Mesothelial cell of epicardium (in vitro differentiated cells): Measurements from ENCODE around the gene GSN. TPM values are rescaled to one million over a fixed set of nuclear protein-coding genes. Genes with fewer than 3 reads are reported as not detected.

Experiments
- DNase-seq, 2 experiments: peaks; one replicate each; pipeline ENCODE4 v3.0.0; 2021; ENCODE audit warnings: low spot score in 2 of 2; ENCODE audit not compliant: unreplicated experiment in 2 of 2
- H3K27ac Mint-ChIP-seq: 2 replicates; pipeline ENCODE4 v1.8.0; 2021; ENCODE audit warnings: mixed read lengths
- H3K27me3 Mint-ChIP-seq: 2 replicates; pipeline ENCODE4 v1.8.0; 2021; ENCODE audit warnings: low read depth, mixed read lengths
- H3K36me3 Mint-ChIP-seq: 2 replicates; pipeline ENCODE4 v1.8.0; 2021; ENCODE audit warnings: mixed read lengths
- H3K4me1 Mint-ChIP-seq: 2 replicates; pipeline ENCODE4 v1.8.0; 2021; ENCODE audit warnings: mixed read lengths
- H3K4me3 Mint-ChIP-seq: 2 replicates; pipeline ENCODE4 v1.8.0; 2021; ENCODE audit warnings: mild to moderate bottlenecking, moderate library complexity, mixed read lengths
- H3K9me3 Mint-ChIP-seq: 2 replicates; pipeline ENCODE4 v1.8.0; 2021; ENCODE audit warnings: mixed read lengths
- total RNA-seq: library from RNA; stranded (reverse); gene quantifications from 3 replicates; pipeline ENCODE4 v1.2.1, GENCODE V29; 2021
- TF ChIP-seq, protein P1 (sequence below): fragments of 200-600 bp; sonication (generic); IDR thresholded peaks from one replicate; pipeline ENCODE4 v1.5.0; 2021; ENCODE audit warnings: antibody characterized with exemption; ENCODE audit not compliant: unreplicated experiment

Gene GSN
- total RNA-seq, 1 donor from 2014 or later, result 114 TPM

DNA sequence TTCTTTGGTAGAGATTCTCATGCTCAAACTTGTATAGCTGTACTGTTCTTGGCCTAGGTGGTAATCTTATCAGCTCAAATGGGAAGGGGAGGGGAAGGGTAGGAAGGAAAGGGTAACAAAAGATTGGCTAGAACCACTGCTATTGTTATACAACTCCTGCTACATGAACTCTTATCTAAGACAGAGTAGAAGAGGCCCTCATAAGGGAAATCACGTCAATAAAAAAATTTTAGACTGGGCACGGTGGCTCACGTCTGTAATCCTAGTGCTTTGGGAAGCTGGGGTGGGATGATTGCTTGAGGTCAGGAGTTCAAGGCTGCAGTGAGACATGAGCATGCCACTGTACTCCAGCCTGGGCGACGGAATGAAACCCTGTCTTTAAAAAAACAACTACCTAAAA is 86.2 kb downstream of the GSN start:
- Mint-ChIP-seq H3K4me3 (no peak overlapping the region), H3K4me1 (peaks cover 36% of the 10 kb centered on the region), H3K9me3 (no peaks in the 10 kb centered on the region), H3K27me3 (no peaks in the 10 kb centered on the region), H3K36me3 (peaks cover 15% of the 10 kb centered on the region), H3K27ac (peak overlapping the region; percentile 38)
- TF ChIP-seq, protein P1, sequence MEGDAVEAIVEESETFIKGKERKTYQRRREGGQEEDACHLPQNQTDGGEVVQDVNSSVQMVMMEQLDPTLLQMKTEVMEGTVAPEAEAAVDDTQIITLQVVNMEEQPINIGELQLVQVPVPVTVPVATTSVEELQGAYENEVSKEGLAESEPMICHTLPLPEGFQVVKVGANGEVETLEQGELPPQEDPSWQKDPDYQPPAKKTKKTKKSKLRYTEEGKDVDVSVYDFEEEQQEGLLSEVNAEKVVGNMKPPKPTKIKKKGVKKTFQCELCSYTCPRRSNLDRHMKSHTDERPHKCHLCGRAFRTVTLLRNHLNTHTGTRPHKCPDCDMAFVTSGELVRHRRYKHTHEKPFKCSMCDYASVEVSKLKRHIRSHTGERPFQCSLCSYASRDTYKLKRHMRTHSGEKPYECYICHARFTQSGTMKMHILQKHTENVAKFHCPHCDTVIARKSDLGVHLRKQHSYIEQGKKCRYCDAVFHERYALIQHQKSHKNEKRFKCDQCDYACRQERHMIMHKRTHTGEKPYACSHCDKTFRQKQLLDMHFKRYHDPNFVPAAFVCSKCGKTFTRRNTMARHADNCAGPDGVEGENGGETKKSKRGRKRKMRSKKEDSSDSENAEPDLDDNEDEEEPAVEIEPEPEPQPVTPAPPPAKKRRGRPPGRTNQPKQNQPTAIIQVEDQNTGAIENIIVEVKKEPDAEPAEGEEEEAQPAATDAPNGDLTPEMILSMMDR, result no peak
- no peak for DNase-seq

DNA sequence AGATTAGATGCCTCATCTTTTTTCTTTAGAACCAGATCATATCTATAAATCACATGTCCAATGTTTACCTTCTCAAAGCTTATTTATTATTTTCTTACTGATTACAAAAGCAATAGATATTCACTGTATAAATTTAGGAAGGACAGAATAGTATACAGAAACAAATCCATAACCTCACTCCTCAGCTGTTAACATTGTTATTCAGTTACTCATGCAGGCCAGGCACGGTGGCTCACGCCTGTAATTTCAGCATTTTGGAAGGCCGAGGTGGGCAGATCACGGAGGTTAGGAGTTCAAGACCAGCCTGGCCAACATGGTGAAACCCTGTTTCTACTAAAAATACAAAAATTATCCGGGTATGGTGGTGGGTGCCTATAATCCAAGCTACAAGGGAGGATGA is 86.8 kb downstream of the GSN start:
- no peak overlapping the region for H3K4me3 Mint-ChIP-seq
- H3K36me3 Mint-ChIP-seq, result peaks cover 15% of the 10 kb centered on the region
- TF ChIP-seq, protein P1, result no peak
- no peak for DNase-seq
- H3K4me1 Mint-ChIP-seq, result peaks cover 32% of the 10 kb centered on the region
- H3K27ac Mint-ChIP-seq, result no peak overlapping the region
- no peaks in the 10 kb centered on the region for H3K27me3 Mint-ChIP-seq
- H3K9me3 Mint-ChIP-seq, result no peaks in the 10 kb centered on the region

DNA sequence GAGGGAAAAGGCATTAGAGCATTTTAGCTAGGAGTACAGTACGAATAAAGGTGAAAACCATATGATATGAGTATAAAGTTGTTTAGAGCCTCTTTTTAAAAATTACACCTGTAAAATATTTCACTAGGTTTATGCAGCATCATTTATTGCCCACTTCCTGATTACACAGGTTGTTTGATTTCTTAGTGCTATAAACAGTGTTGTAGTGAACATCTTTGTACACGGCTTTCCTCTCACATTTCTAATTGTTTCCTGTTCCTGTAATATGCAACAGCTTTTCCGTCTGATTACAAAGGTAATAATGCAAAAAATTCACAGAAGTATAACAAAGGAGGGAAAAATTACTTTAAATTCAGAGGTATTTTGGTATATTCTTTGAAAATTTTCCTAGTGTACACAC is 89.0 kb downstream of the GSN start:
- no peak overlapping the region for H3K27ac Mint-ChIP-seq
- TF ChIP-seq, protein P1, result no peak
- peaks cover 15% of the 10 kb centered on the region for H3K36me3 Mint-ChIP-seq
- no peaks in the 10 kb centered on the region for H3K9me3 Mint-ChIP-seq
- no peaks in the 10 kb centered on the region for H3K27me3 Mint-ChIP-seq
- H3K4me3 Mint-ChIP-seq, result no peak overlapping the region
- no peak for DNase-seq
- H3K4me1 Mint-ChIP-seq, result peaks cover 25% of the 10 kb centered on the region

DNA sequence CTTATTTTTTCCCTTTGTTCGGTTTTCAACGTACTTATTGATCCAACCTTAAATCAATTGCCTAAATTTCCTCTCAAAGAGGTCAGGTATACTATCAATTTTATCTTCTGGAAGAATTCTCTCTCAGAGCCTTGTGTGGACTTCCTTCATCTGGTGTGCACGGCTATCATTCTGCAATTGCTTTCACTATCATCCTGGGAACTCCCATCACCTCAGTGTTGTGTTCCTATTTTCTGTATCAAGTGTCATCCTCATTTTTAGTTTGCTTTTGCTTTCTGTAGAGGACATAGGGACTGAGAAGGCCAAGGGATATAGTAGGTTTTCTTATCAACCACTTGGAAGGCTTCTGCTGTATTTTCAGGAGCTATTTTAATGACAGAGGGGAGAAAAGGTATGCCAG is 90.8 kb downstream of the GSN start:
- Mint-ChIP-seq H3K36me3 (peaks cover 7% of the 10 kb centered on the region), H3K4me3 (no peak overlapping the region), H3K27me3 (no peaks in the 10 kb centered on the region), H3K9me3 (no peaks in the 10 kb centered on the region), H3K27ac (no peak overlapping the region), H3K4me1 (peaks cover 29% of the 10 kb centered on the region)
- TF ChIP-seq, protein P1, result no peak
- no peak for DNase-seq

DNA sequence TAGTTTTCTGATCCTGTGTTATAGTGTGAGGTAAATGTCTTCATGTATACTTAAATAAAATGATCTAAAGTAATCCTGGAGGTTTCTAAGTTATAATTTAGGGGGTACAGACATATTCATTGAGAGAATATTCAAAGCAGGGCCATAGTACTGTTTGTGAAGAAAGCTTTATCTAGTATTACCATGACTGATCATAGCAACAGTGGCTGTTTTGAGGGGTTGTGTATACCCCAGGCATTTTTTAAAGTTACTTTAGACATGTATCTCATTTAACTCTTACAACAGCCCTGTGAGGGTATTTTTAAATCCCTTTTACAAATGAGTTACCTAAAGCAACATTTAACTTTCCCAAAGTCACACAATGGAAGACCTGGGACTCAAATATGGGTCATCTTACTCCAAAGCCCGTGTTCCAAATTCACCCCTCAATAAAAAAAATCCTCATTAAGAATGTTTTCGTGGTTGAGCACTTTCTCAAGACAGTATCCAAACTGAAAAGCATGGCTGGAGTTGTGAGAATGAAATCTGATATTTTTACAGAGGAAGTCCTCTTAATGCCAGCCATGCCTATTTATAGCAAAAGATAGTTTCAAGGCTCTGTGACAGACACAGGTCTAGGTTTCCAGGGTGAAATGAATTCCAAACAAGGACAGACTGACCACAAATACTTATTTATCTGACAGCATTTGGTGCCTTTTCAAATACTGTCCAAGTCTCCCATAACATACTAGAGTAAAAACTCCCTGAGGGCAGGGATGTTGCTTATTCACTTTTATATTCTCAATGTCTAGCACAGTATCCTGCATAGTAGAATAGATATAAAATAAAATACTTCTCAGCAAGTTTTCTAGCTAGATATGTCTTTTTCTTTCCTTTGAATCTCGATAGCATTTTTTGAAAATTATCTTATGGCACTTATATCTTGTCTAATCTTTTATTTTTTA is 91.7 kb downstream of the GSN start:
- Mint-ChIP-seq H3K27ac (no peak overlapping the region), H3K9me3 (no peaks in the 10 kb centered on the region), H3K4me3 (no peak overlapping the region), H3K36me3 (peaks cover 3% of the 10 kb centered on the region), H3K4me1 (peaks cover 32% of the 10 kb centered on the region), H3K27me3 (no peaks in the 10 kb centered on the region)
- no peak for DNase-seq
- TF ChIP-seq, protein P1, result no peak
